ENCODE measurements around the gene MED26. TPM values are rescaled to one million over a fixed set of nuclear protein-coding genes. Genes with fewer than 3 reads are reported as not detected.

Gene MED26
- total and polyA plus RNA-seq, 9 of the 15 experiments (the other 6 are each of a cell fraction or from before 2014, with no cell fraction given), result 0.71 to 15.1 (median 6.2) TPM

- TF ChIP-seq MYBL2 (IDR thresholded peaks at IDR 0.05; ENCODE audit: low read depth) (no peak), MYBL2 (CRISPR knock-in tag; IDR thresholded peaks at IDR 0.05; ENCODE audit: borderline replicate concordance) (no peak), NFE2L1 (tag; IDR thresholded peaks at IDR 0.05; ENCODE audit: borderline replicate concordance, low read depth) (no peak), SIN3B (IDR thresholded peaks at IDR 0.05; ENCODE audit: low read depth) (no peak), NUFIP1 (IDR thresholded peaks at IDR 0.05; ENCODE audit: partially characterized antibody) (no peak), FOXA3 (CRISPR knock-in tag; conservative IDR thresholded peaks at IDR 0.05 in 1 of 2, IDR thresholded peaks at IDR 0.05 in 1 of 2) (no peak), ZNF212 (CRISPR knock-in tag; IDR thresholded peaks at IDR 0.05) (no peak), TGIF2 (CRISPR knock-in tag; IDR thresholded peaks at IDR 0.05) (no peak), MCM2 (IDR thresholded peaks at IDR 0.05; ENCODE audit: low read depth) (no peak), PTRF (tag; IDR thresholded peaks at IDR 0.05) (no peak), RBM34 (IDR thresholded peaks at IDR 0.05; ENCODE audit: borderline replicate concordance, insufficient read depth, low read length) (no peak), HDAC6 (IDR thresholded peaks at IDR 0.05; ENCODE audit: low read depth, low read length) (no peak), BHLHE40 (IDR thresholded peaks at IDR 0.05; ENCODE audit: low read length) (peak; percentile 67), U2AF2 (optimal IDR thresholded peaks at IDR 0.05; ENCODE audit: low read depth, low read length) (no peak), HOXB6 (CRISPR knock-in tag; IDR thresholded peaks at IDR 0.05; ENCODE audit: borderline replicate concordance) (no peak), SAFB (IDR thresholded peaks at IDR 0.05; ENCODE audit: borderline replicate concordance, low read depth, low read length) (no peak), NR3C1 (CRISPR knock-in tag; IDR thresholded peaks at IDR 0.05) (no peak), ZFPM2 (CRISPR knock-in tag; IDR thresholded peaks at IDR 0.05) (no peak), NCOA4 (IDR thresholded peaks at IDR 0.05; ENCODE audit: partially characterized antibody) (no peak), ZBED1 (IDR thresholded peaks at IDR 0.05) (no peak), SFPQ (IDR thresholded peaks at IDR 0.05; ENCODE audit: low read depth, low read length) (no peak), ARHGAP35 (IDR thresholded peaks at IDR 0.05; ENCODE audit: partially characterized antibody) (no peak), PPARD (CRISPR knock-in tag; IDR thresholded peaks at IDR 0.05) (no peak), KAT7 (CRISPR knock-in tag; IDR thresholded peaks at IDR 0.05; ENCODE audit: borderline replicate concordance) (no peak)
- TF ChIP-seq, protein P1, sequence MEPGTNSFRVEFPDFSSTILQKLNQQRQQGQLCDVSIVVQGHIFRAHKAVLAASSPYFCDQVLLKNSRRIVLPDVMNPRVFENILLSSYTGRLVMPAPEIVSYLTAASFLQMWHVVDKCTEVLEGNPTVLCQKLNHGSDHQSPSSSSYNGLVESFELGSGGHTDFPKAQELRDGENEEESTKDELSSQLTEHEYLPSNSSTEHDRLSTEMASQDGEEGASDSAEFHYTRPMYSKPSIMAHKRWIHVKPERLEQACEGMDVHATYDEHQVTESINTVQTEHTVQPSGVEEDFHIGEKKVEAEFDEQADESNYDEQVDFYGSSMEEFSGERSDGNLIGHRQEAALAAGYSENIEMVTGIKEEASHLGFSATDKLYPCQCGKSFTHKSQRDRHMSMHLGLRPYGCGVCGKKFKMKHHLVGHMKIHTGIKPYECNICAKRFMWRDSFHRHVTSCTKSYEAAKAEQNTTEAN (CRISPR knock-in tag; IDR thresholded peaks at IDR 0.05), result no peak
- TF ChIP-seq, protein P2, sequence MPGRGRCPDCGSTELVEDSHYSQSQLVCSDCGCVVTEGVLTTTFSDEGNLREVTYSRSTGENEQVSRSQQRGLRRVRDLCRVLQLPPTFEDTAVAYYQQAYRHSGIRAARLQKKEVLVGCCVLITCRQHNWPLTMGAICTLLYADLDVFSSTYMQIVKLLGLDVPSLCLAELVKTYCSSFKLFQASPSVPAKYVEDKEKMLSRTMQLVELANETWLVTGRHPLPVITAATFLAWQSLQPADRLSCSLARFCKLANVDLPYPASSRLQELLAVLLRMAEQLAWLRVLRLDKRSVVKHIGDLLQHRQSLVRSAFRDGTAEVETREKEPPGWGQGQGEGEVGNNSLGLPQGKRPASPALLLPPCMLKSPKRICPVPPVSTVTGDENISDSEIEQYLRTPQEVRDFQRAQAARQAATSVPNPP (IDR thresholded peaks at IDR 0.05; ENCODE audit: borderline replicate concordance, insufficient read depth, insufficient read length), result no peak
Measured at GRCh38 chr19:16584248-16585093, 43.5 kb downstream of the MED26 start (continued).

All from K562 (cell line).